Caco-2 (cell line): ENCODE measurements around the gene SOCS2. TPM values are rescaled to one million over a fixed set of nuclear protein-coding genes. Genes with fewer than 3 reads are reported as not detected.

Experiments used
- BruUV-seq: library from RNA; stranded (reverse); fragments of 400-500 nt; replicated peaks from 2 replicates; lab custom pipeline; 2021; lab: Mats Ljungman, UMichigan
- CTCF ChIA-PET: fragments of 300-600 bp; sonication (Branson Sonifier 250); formaldehyde crosslinking; loops from one replicate; lab custom pipeline; 2022; ENCODE audit warnings: antibody characterized with exemption; lab: Charles Lee
- POLR2A ChIA-PET: fragments of 300-600 bp; sonication (Branson Sonifier 250); formaldehyde crosslinking; loops from one replicate; lab custom pipeline; 2022; ENCODE audit warnings: antibody characterized with exemption; lab: Charles Lee
- DNase-seq, 2 experiments: peaks; one replicate each; pipeline versions ENCODE4 v3.0.0 to v3.0.0-alpha.2; 2020 to 2022
- H3K27me3 ChIP-seq: replicated peaks from 2 replicates; pipeline ENCODE4 v1.6.0; 2011; ENCODE audit warnings: low read length; ENCODE audit not compliant: control insufficient read depth, insufficient read depth
- H3K36me3 ChIP-seq: 2 replicates; pipeline ENCODE4 v1.5.1; 2011; ENCODE audit warnings: low read length; ENCODE audit not compliant: control insufficient read depth, insufficient read depth
- H3K4me1 ChIP-seq: fragments of 250-450 bp; sonication (Bioruptor Pico); 2 replicates; pipeline ENCODE4 v1.5.1; 2020; ENCODE audit warnings: mild to moderate bottlenecking
- H3K4me3 ChIP-seq: 2 replicates; pipeline ENCODE4 v1.5.1; 2011; ENCODE audit warnings: low read depth, mild to moderate bottlenecking, control low read depth, low read length
- H3K9me3 ChIP-seq: fragments of 250-450 bp; sonication (Bioruptor Pico); 2 replicates; pipeline ENCODE4 v1.5.1; 2020; ENCODE audit warnings: mild to moderate bottlenecking, moderate library complexity
- H3K27ac Mint-ChIP-seq: one replicate; pipeline ENCODE4 v1.8.0; 2022; ENCODE audit warnings: mixed read lengths; ENCODE audit not compliant: unreplicated experiment
- H3K27me3 Mint-ChIP-seq: one replicate; pipeline ENCODE4 v1.8.0; 2022; ENCODE audit warnings: mixed read lengths; ENCODE audit not compliant: insufficient read depth, unreplicated experiment
- H3K36me3 Mint-ChIP-seq: one replicate; pipeline ENCODE4 v1.8.0; 2022; ENCODE audit warnings: mild to moderate bottlenecking, mixed read lengths; ENCODE audit not compliant: insufficient read depth, unreplicated experiment
- H3K4me1 Mint-ChIP-seq: one replicate; pipeline ENCODE4 v1.8.0; 2022; ENCODE audit warnings: low read depth, mixed read lengths; ENCODE audit not compliant: unreplicated experiment
- H3K4me3 Mint-ChIP-seq: one replicate; pipeline ENCODE4 v1.8.0; 2022; ENCODE audit warnings: mild to moderate bottlenecking, moderate library complexity, mixed read lengths; ENCODE audit not compliant: unreplicated experiment
- H3K9me3 Mint-ChIP-seq: one replicate; pipeline ENCODE4 v1.8.0; 2022; ENCODE audit warnings: mixed read lengths; ENCODE audit not compliant: unreplicated experiment
- intact Hi-C: fragments of 100-400 bp; cut with micrococcal nuclease; formaldehyde crosslinking; loops from one replicate; pipeline ENCODE4 v1.10.0; 2022; ENCODE audit not compliant: unreplicated experiment
- total RNA-seq: library from RNA; stranded (reverse); gene quantifications from 2 replicates; pipeline ENCODE4 v1.2.3, GENCODE V29; 2022
- TF ChIP-seq, protein P1 (sequence below), 2 experiments: fragments of 200-600 bp in 1 of 2; IDR thresholded peaks; 1 replicate in 1 of 2; 2 replicates in 1 of 2; pipeline versions ENCODE4 v1.5.1 to v1.8.0; 2011 to 2022; ENCODE audit warnings: antibody characterized with exemption in 1 of 2, control low read depth in 1 of 2, inconsistent platforms in 1 of 2, low read depth in 1 of 2, low read length in 1 of 2, mild to moderate bottlenecking in 1 of 2, moderate library complexity in 1 of 2; ENCODE audit not compliant: insufficient read depth in 1 of 2, severe bottlenecking in 1 of 2, unreplicated experiment in 1 of 2

The SOCS2 gene
- total RNA-seq, 1 experiment from 2014 or later = 95.4 TPM

DNA sequence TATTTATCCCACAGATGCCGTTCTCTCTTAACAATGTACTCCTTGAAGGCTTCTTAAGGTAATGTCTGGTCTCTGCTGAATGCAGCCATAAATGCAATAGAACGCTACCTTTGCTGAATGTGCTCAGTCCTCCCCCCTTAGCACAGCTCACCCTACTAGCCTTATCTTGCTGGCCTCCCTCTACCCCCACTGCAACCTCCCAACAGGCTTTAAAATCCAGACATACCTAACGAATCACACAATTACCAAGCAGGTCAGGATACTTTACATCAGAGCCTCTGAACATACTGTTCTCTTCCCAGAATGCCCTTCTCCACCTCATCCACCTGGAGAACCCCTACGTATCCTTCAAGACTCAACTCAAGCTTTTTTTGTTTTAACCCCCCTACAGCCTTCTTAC lies 53.7 kb downstream of the SOCS2 start:
- no TSS peak for BruUV-seq
- H3K36me3 ChIP-seq = no peaks in the 10 kb centered on the region
- TF ChIP-seq, protein P1, sequence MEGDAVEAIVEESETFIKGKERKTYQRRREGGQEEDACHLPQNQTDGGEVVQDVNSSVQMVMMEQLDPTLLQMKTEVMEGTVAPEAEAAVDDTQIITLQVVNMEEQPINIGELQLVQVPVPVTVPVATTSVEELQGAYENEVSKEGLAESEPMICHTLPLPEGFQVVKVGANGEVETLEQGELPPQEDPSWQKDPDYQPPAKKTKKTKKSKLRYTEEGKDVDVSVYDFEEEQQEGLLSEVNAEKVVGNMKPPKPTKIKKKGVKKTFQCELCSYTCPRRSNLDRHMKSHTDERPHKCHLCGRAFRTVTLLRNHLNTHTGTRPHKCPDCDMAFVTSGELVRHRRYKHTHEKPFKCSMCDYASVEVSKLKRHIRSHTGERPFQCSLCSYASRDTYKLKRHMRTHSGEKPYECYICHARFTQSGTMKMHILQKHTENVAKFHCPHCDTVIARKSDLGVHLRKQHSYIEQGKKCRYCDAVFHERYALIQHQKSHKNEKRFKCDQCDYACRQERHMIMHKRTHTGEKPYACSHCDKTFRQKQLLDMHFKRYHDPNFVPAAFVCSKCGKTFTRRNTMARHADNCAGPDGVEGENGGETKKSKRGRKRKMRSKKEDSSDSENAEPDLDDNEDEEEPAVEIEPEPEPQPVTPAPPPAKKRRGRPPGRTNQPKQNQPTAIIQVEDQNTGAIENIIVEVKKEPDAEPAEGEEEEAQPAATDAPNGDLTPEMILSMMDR (IDR thresholded peaks at IDR 0.05; ENCODE audit: insufficient read depth in 1 of 2, low read depth in 1 of 2, low read length in 1 of 2, severe bottlenecking in 1 of 2, unreplicated experiment in 1 of 2) = no peak
- no peak overlapping the region for H3K4me3 ChIP-seq
- no peak for DNase-seq
- intact Hi-C loops = no loop called here
- Mint-ChIP-seq H3K27me3 (no peaks in the 10 kb centered on the region), H3K27ac (no peak overlapping the region), H3K36me3 (no peaks in the 10 kb centered on the region), H3K4me1 (peaks cover 8% of the 10 kb centered on the region), H3K9me3 (no peaks in the 10 kb centered on the region), H3K4me3 (no peak overlapping the region)
- no peaks in the 10 kb centered on the region for H3K27me3 ChIP-seq
- ChIA-PET CTCF (no interaction called here), POLR2A (no interaction called here)
- no peaks in the 10 kb centered on the region for H3K9me3 ChIP-seq
- H3K4me1 ChIP-seq = peaks cover 4% of the 10 kb centered on the region; the same call in 1 of the 2 replicates

Other genes with a start within 250 kb of the SOCS2 start
- 236 TPM in 2 replicates for gene NUDT4, start 194.8 kb upstream of the SOCS2 start, total RNA-seq
- gene UBE2N, start 130.7 kb upstream of the SOCS2 start, total RNA-seq = 146 and 153 TPM in 2 replicates
- gene MRPL42, start 105.2 kb upstream of the SOCS2 start, total RNA-seq = 77.0 and 78.2 TPM in 2 replicates
- gene CRADD, start 104.7 kb downstream of the SOCS2 start, total RNA-seq = 29.2 and 30.6 TPM in 2 replicates